NCI-H1930 (cell line): ENCODE results near the gene SMOC2.

Experiments
- DNase-seq, 2 experiments: peaks; one replicate each; lab custom pipeline; 2025; lab: John Stamatoyannopoulos, UW

The SMOC2 gene

GRCh38 chr6:168625602-168626001, 184.6 kb downstream of the SMOC2 start:
- DNase-seq = no peak

- no peak for DNase-seq
Measured at GRCh38 chr6:168626046-168626602, 185.1 kb downstream of the SMOC2 start.

GRCh38 chr6:168627506-168628175, 186.7 kb downstream of the SMOC2 start:
- no peak for DNase-seq

- DNase-seq = no peak
Measured at GRCh38 chr6:168628176-168628553, 187.2 kb downstream of the SMOC2 start.

- DNase-seq = no peak
Measured at GRCh38 chr6:168628732-168629245, 187.8 kb downstream of the SMOC2 start.

GRCh38 chr6:168631564-168631963, 190.6 kb downstream of the SMOC2 start:
- DNase-seq = no peak

GRCh38 chr6:168632694-168633093, 191.7 kb downstream of the SMOC2 start:
- DNase-seq = no peak

- DNase-seq = no peak
Measured at GRCh38 chr6:168634541-168635328, 193.8 kb downstream of the SMOC2 start.

- DNase-seq = no peak
Measured at GRCh38 chr6:168636147-168637004, 195.4 kb downstream of the SMOC2 start.

- DNase-seq = no peak
Measured at GRCh38 chr6:168637834-168638233, 196.8 kb downstream of the SMOC2 start.

- no peak for DNase-seq
Measured at GRCh38 chr6:168638468-168639271, 197.7 kb downstream of the SMOC2 start.

GRCh38 chr6:168640181-168640580, 199.2 kb downstream of the SMOC2 start:
- no peak for DNase-seq

GRCh38 chr6:168640768-168641167, 199.8 kb downstream of the SMOC2 start:
- DNase-seq = no peak

GRCh38 chr6:168641446-168641845, 200.5 kb downstream of the SMOC2 start:
- no peak for DNase-seq

GRCh38 chr6:168643401-168643800, 202.4 kb downstream of the SMOC2 start:
- DNase-seq = no peak

GRCh38 chr6:168645326-168645725, 204.3 kb downstream of the SMOC2 start:
- DNase-seq = no peak

GRCh38 chr6:168647271-168647670, 206.3 kb downstream of the SMOC2 start:
- no peak for DNase-seq

GRCh38 chr6:168648240-168649125, 207.5 kb downstream of the SMOC2 start:
- no peak for DNase-seq

GRCh38 chr6:168649209-168649608, 208.2 kb downstream of the SMOC2 start:
- no peak for DNase-seq

GRCh38 chr6:168650671-168651111, 209.7 kb downstream of the SMOC2 start:
- no peak for DNase-seq
